Sigmoid colon (tissue), 7 donors: Measurements from ENCODE around the gene PKLR. TPM values are rescaled to one million over a fixed set of nuclear protein-coding genes. Genes with fewer than 3 reads are reported as not detected.
A peak's percentile ranks its signal among the peaks of the same experiment; 100 is the strongest.

Source experiments
- DNase-seq: peaks from one replicate; pipeline ENCODE4 v3.0.0-alpha.2; 2019
- H3K27ac ChIP-seq, 4 donors: fragments of 200-600 bp; sonication (generic); one replicate each; pipeline ENCODE4 v1.5.1; 2016 to 2019; ENCODE audit warnings: mild to moderate bottlenecking in 1 of 4
- H3K27me3 ChIP-seq, 3 donors: fragments of 200-600 bp; sonication (generic); one replicate each; pipeline ENCODE4 v1.5.1; 2019; ENCODE audit warnings: mild to moderate bottlenecking in 1 of 3
- H3K36me3 ChIP-seq, 4 donors: fragments of 200-600 bp; sonication (generic); one replicate each; pipeline ENCODE4 v1.5.1; 2016 to 2019
- H3K4me1 ChIP-seq, 4 donors: fragments of 200-600 bp; sonication (generic); one replicate each; pipeline ENCODE4 v1.5.1; 2017 to 2019
- H3K4me3 ChIP-seq, 4 donors: fragments of 200-600 bp; sonication (generic); one replicate each; pipeline ENCODE4 v1.5.1; 2017 to 2019; ENCODE audit warnings: mild to moderate bottlenecking in 2 of 4, moderate library complexity in 1 of 4
- H3K9me3 ChIP-seq, 4 donors: fragments of 200-600 bp in 3 of 4; sonication (generic) in 3 of 4; one replicate each; pipeline versions ENCODE4 v1.5.1 to v1.6.1; 2013 to 2019
- CTCF ChIP-seq, 4 experiments: fragments of 450-650 bp in 3 of 4; fragments of 200-600 bp in 1 of 4; IDR thresholded peaks; one replicate each; pipeline ENCODE4 v1.5.1; 2016 to 2019; ENCODE audit warnings: antibody characterized with exemption in 4 of 4, mild to moderate bottlenecking in 3 of 4, moderate library complexity in 2 of 4
- EP300 ChIP-seq, 4 donors: sonication (generic); formaldehyde crosslinking; IDR thresholded peaks; one replicate each; pipeline ENCODE4 v1.6.1; 2017; ENCODE audit warnings: antibody characterized with exemption in 4 of 4
- POLR2A ChIP-seq, 2 donors: fragments of 450-650 bp; IDR thresholded peaks; one replicate each; pipeline ENCODE4 v1.6.1; 2016; ENCODE audit warnings: antibody characterized with exemption in 2 of 2, mild to moderate bottlenecking in 2 of 2, moderate library complexity in 2 of 2
- POLR2AphosphoS5 ChIP-seq, 4 donors: sonication (generic); formaldehyde crosslinking; IDR thresholded peaks; one replicate each; pipeline ENCODE4 v1.6.1; 2017; ENCODE audit warnings: antibody characterized with exemption in 4 of 4
- WGBS, 2 donors: extraction: QIAGEN DNeasy Blood & Tissue Kit; methylation state at CpG; one replicate each; pipeline ENCODE4 v1.1.7; 2013; 5-methylcytosine and 5-hydroxymethylcytosine counted together
- intact Hi-C: fragments of 100-400 bp; cut with DNase I; formaldehyde crosslinking; loops from one replicate; pipeline ENCODE4 v1.15.1; 2023
- polyA plus RNA-seq, 3 donors: library from polyadenylated mRNA; stranded (reverse); fragments of 200-250 nt; gene quantifications; one replicate each; pipeline ENCODE4 v1.2.3, GENCODE V29; 2013
- total RNA-seq, 4 donors: library from RNA; depleted of rRNA; stranded (reverse); fragments of >200 nt; gene quantifications; one replicate each; pipeline ENCODE4 v1.1.0, GENCODE V29; 2016
- donor health status: healthy with polysubstance abuse.
- donor health status: Bipolar disorder and iron deficiency.
- donor health status: healthy.

The PKLR gene
- total and polyA plus RNA-seq, 7 donors = under 0.01 to 0.69 (median 0.38) TPM; not detected in 4

DNA sequence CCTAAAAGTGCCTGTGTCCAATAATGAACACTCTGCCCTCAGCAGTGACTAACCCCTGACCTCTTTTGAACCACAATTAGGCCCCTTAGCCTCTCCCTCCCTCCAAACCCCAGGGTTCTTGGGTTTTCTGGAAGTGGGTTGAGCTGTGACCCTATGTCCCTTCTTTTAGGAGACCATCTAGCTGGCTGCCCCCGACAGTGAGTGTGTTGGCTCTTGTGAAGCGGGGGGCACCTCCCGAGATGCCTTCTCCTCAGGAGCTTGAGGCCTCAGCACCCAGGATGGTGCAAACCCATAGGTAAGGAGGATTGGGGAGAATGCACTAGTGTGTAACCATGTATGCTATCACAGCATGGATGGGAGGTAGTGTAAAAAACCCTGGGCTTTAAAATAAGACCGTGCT is 26.7 kb upstream of the PKLR start:
- no peak for DNase-seq
- intact Hi-C loops = no loop called here
- 92 to 95% methylated on average over 4 of the region's 4 CpGs for WGBS, 2 donors
- H3K4me1 ChIP-seq = peaks cover 0 to 22% (median 13%) of the 10 kb centered on the region in 4 donors
- H3K9me3 ChIP-seq = no peaks in the 10 kb centered on the region
- TF ChIP-seq EP300 (IDR thresholded peaks at IDR 0.05) (no peak), CTCF (IDR thresholded peaks at IDR 0.05) (no peak), POLR2A (IDR thresholded peaks at IDR 0.05) (no peak), POLR2AphosphoS5 (IDR thresholded peaks at IDR 0.05) (no peak)
- no peaks in the 10 kb centered on the region for H3K27me3 ChIP-seq
- H3K36me3 ChIP-seq = peaks cover 8 to 53% (median 12%) of the 10 kb centered on the region in 4 donors
- H3K4me3 ChIP-seq = no peak overlapping the region
- H3K27ac ChIP-seq = no peak overlapping the region

DNA sequence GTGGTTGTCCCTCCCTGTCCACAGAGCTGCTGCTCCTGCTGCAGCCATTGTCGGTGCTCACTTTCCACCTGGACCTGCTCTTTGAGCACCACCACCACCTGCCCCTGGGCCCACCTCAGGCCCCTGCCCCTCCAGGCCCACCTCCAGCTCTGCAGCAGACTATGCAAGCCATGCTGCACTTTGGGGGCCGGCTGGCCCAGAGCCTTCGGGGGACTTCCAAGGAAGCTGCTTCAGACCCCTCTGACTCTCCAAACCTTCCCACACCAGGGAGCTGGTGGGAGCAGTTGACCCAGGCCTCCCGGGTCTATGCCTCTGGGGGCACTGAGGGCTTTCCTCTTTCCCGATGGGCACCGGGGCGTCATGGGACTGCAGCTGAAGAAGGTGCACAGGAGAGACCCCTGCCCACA is 25.4 kb upstream of the PKLR start:
- WGBS, 2 donors = 90 to 92% methylated on average over 7 of the region's 7 CpGs
- intact Hi-C loops = no loop called here
- Histone ChIP-seq H3K4me1 (peaks cover 0 to 35% (median 24%) of the 10 kb centered on the region in 4 donors), H3K36me3 (peaks cover 8 to 50% (median 12%) of the 10 kb centered on the region in 4 donors), H3K9me3 (no peaks in the 10 kb centered on the region), H3K4me3 (no peak overlapping the region), H3K27me3 (no peaks in the 10 kb centered on the region), H3K27ac (no peak overlapping the region)
- no peak for TF ChIP-seq CTCF (IDR thresholded peaks at IDR 0.05)
- no peak for TF ChIP-seq POLR2AphosphoS5 (IDR thresholded peaks at IDR 0.05)
- TF ChIP-seq POLR2A (IDR thresholded peaks at IDR 0.05) = no peak
- no peak for TF ChIP-seq EP300 (IDR thresholded peaks at IDR 0.05)
- no peak for DNase-seq

GRCh38 chr1:155326020-155326526 is 24.8 kb upstream of the PKLR start:
- Histone ChIP-seq H3K4me1 (peaks cover 0 to 41% (median 29%) of the 10 kb centered on the region in 4 donors), H3K27me3 (no peaks in the 10 kb centered on the region), H3K27ac (peak overlapping the region in 1 of 4 donors; percentile 97), H3K9me3 (no peaks in the 10 kb centered on the region), H3K4me3 (no peak overlapping the region), H3K36me3 (peaks cover 8 to 44% (median 11%) of the 10 kb centered on the region in 4 donors)
- DNase-seq = no peak
- WGBS, 2 donors = 84 to 88% methylated on average over 6 of the region's 6 CpGs
- TF ChIP-seq EP300 (IDR thresholded peaks at IDR 0.05) (no peak), POLR2A (IDR thresholded peaks at IDR 0.05) (no peak), CTCF (IDR thresholded peaks at IDR 0.05) (no peak), POLR2AphosphoS5 (IDR thresholded peaks at IDR 0.05) (no peak)
- intact Hi-C loops = no loop called here

- 18 to 61% methylated on average over 6 of the region's 6 CpGs for WGBS, 2 donors
- peaks cover 4 to 39% (median 10%) of the 10 kb centered on the region in 4 donors for H3K36me3 ChIP-seq
- peak overlapping the region in 3 of 4 donors; percentile 66 to 91 (median 90) for H3K4me3 ChIP-seq
- peak overlapping the region in 3 of 4 donors; percentile 95 to 100 (median 97) for H3K27ac ChIP-seq
- no peaks in the 10 kb centered on the region for H3K27me3 ChIP-seq
- peaks cover 0 to 45% (median 32%) of the 10 kb centered on the region in 4 donors for H3K4me1 ChIP-seq
- DNase-seq = no peak
- no peak for TF ChIP-seq POLR2A (IDR thresholded peaks at IDR 0.05)
- TF ChIP-seq CTCF (IDR thresholded peaks at IDR 0.05) = no peak
- no peak for TF ChIP-seq POLR2AphosphoS5 (IDR thresholded peaks at IDR 0.05)
- no peak for TF ChIP-seq EP300 (IDR thresholded peaks at IDR 0.05)
- H3K9me3 ChIP-seq = no peaks in the 10 kb centered on the region
- intact Hi-C loops = loop anchor here (2.0 kb wide), 1 partner anchor 71 kb away; the partner anchor contains the start of gene ENTREP3
Measured at GRCh38 chr1:155325603-155325893, 24.3 kb upstream of the PKLR start.
